H54 (cell line): Measurements from ENCODE around the gene CCDC127.
"Not testable (repeated sequence)": the region's sequence is repeated elsewhere in the genome, so short reads cannot be mapped to it uniquely, and the experiment has no call there.

Experiments
- DNase-seq: peaks from one replicate; pipeline ENCODE4 v3.0.0; 2011; ENCODE audit warnings: low spot score, mixed read lengths; ENCODE audit not compliant: insufficient read length
- FAIRE-seq: peaks from 3 replicates; lab custom pipeline; 2011; peaks lifted over from hg19 to GRCh38; lab: Jason Lieb, UNC
- POLR2A ChIP-seq: IDR thresholded peaks from 2 replicates; pipeline ENCODE4 v1.6.1; 2011; ENCODE audit warnings: low read depth, mild to moderate bottlenecking, low read length

The CCDC127 gene

GRCh38 chr5:217494-218456 is at the start of gene CCDC127, which contains the start of gene SDHA:
Gene CCDC127 (minus strand): TSS chr5:218153. CDS start chr5:216849, 1,304 bp downstream.
Gene SDHA (plus strand): TSS chr5:218320. CDS start chr5:218356, 36 bp downstream.
- FAIRE-seq: not testable (repeated sequence)
- peak; percentile 61 for TF ChIP-seq POLR2A
- DNase-seq: peak; percentile 99

GRCh38 chr5:267716-268115 is 49.8 kb upstream of the CCDC127 start:
- no peak for DNase-seq
- no peak for FAIRE-seq
- no peak for TF ChIP-seq POLR2A

GRCh38 chr5:266311-267026 is 48.5 kb upstream of the CCDC127 start:
- DNase-seq, FAIRE-seq: not testable (repeated sequence)

- FAIRE-seq (no peak), DNase-seq (no peak)
- no peak for TF ChIP-seq POLR2A
Observed at GRCh38 chr5:264338-264737, 46.4 kb upstream of the CCDC127 start.

- not testable (repeated sequence) for FAIRE-seq
- peak; percentile 38 for DNase-seq
Observed at GRCh38 chr5:263275-263974, 45.5 kb upstream of the CCDC127 start.

- FAIRE-seq: no peak
Observed at GRCh38 chr5:257148-257547, 39.2 kb upstream of the CCDC127 start.

GRCh38 chr5:256347-256746 is 38.4 kb upstream of the CCDC127 start:
- FAIRE-seq: not testable (repeated sequence)

More at GRCh38 chr5:257148-257547, 39.2 kb upstream of the CCDC127 start:
- TF ChIP-seq POLR2A: no peak
- no peak for DNase-seq

GRCh38 chr5:255116-255515 is 37.2 kb upstream of the CCDC127 start:
- not testable (repeated sequence) for FAIRE-seq, DNase-seq

More at GRCh38 chr5:256347-256746, 38.4 kb upstream of the CCDC127 start:
- not testable (repeated sequence) for DNase-seq

- DNase-seq, FAIRE-seq: not testable (repeated sequence)
Observed at GRCh38 chr5:254322-254721, 36.4 kb upstream of the CCDC127 start.

GRCh38 chr5:252546-252945 is 34.6 kb upstream of the CCDC127 start:
- DNase-seq (no peak), FAIRE-seq (no peak)
- no peak for TF ChIP-seq POLR2A

GRCh38 chr5:251975-252374 is 34.0 kb upstream of the CCDC127 start:
- not testable (repeated sequence) for DNase-seq, FAIRE-seq

- FAIRE-seq, DNase-seq: not testable (repeated sequence)
Observed at GRCh38 chr5:251538-251937, 33.6 kb upstream of the CCDC127 start.

GRCh38 chr5:251016-251415 is 33.1 kb upstream of the CCDC127 start:
- not testable (repeated sequence) for DNase-seq, FAIRE-seq

GRCh38 chr5:250396-250795 is 32.4 kb upstream of the CCDC127 start:
- DNase-seq, FAIRE-seq: not testable (repeated sequence)

- not testable (repeated sequence) for FAIRE-seq, DNase-seq
Observed at GRCh38 chr5:245717-246116, 27.8 kb upstream of the CCDC127 start.

- FAIRE-seq, DNase-seq: not testable (repeated sequence)
Observed at GRCh38 chr5:243683-244367, 25.9 kb upstream of the CCDC127 start.

- FAIRE-seq, DNase-seq: not testable (repeated sequence)
Observed at GRCh38 chr5:241045-241669, 23.2 kb upstream of the CCDC127 start.

GRCh38 chr5:240550-240949 is 22.6 kb upstream of the CCDC127 start:
- DNase-seq, FAIRE-seq: not testable (repeated sequence)
